Esophagus muscularis mucosa (tissue), 4 donors: Measurements from ENCODE around the gene PRKCH. TPM values are rescaled to one million over a fixed set of nuclear protein-coding genes. Genes with fewer than 3 reads are reported as not detected.

Experiments used
- DNase-seq: peaks from one replicate; pipeline ENCODE4 v3.0.0-alpha.2; 2017; ENCODE audit errors: extremely low spot score
- H3K27ac ChIP-seq, 4 donors: fragments of 200-600 bp; sonication (generic); replicated peaks in 1 of 4; 1 replicate in 3 of 4; 2 replicates in 1 of 4; pipeline ENCODE4 v1.5.1; 2016 to 2019; ENCODE audit warnings: mild to moderate bottlenecking in 1 of 4
- H3K27me3 ChIP-seq, 4 donors: fragments of 200-600 bp; sonication (generic); one replicate each; pipeline versions ENCODE4 v1.5.1 to v1.6.0; 2016 to 2019
- H3K36me3 ChIP-seq, 4 donors: fragments of 200-600 bp; sonication (generic); one replicate each; pipeline ENCODE4 v1.5.1; 2016 to 2019
- H3K4me1 ChIP-seq, 4 donors: fragments of 200-600 bp; sonication (generic); one replicate each; pipeline ENCODE4 v1.5.1; 2016 to 2019
- H3K4me3 ChIP-seq, 4 donors: fragments of 200-600 bp; sonication (generic); 1 replicate in 2 of 4; 2 replicates in 2 of 4; pipeline ENCODE4 v1.5.1; 2016 to 2019; ENCODE audit warnings: mild to moderate bottlenecking in 4 of 4, moderate library complexity in 1 of 4
- H3K9me3 ChIP-seq, 4 donors: fragments of 200-600 bp; sonication (generic); 1 replicate in 3 of 4; 2 replicates in 1 of 4; pipeline ENCODE4 v1.5.1; 2016 to 2019
- EP300 ChIP-seq: sonication (generic); formaldehyde crosslinking; IDR thresholded peaks from one replicate; pipeline ENCODE4 v1.6.1; 2017; ENCODE audit warnings: antibody characterized with exemption
- POLR2A ChIP-seq: fragments of 450-650 bp; IDR thresholded peaks from one replicate; pipeline ENCODE4 v1.6.1; 2017; ENCODE audit warnings: antibody characterized with exemption, moderate library complexity, mild to moderate bottlenecking, low read depth
- POLR2AphosphoS5 ChIP-seq, 2 donors: sonication (generic); formaldehyde crosslinking; IDR thresholded peaks; one replicate each; pipeline ENCODE4 v1.6.1; 2017; ENCODE audit warnings: antibody characterized with exemption in 2 of 2
- WGBS: methylation state at CpG from one replicate; pipeline ENCODE4 v1.1.5; 2018; 5-methylcytosine and 5-hydroxymethylcytosine counted together
- intact Hi-C: fragments of 100-400 bp; cut with DNase I; formaldehyde crosslinking; loops from one replicate; pipeline ENCODE4 v1.15.1; 2023
- total RNA-seq, 4 donors: library from RNA; depleted of rRNA; stranded (reverse); fragments of >200 nt; gene quantifications; one replicate each; pipeline versions ENCODE4 v1.1.0 to v1.2.1, GENCODE V29; 2016
- TF ChIP-seq, protein P1 (sequence below), 3 experiments: fragments of 200-600 bp in 2 of 3; fragments of 450-650 bp in 1 of 3; sonication (generic) in 2 of 3; IDR thresholded peaks; one replicate each; pipeline ENCODE4 v1.5.1; 2017 to 2019; ENCODE audit warnings: antibody characterized with exemption in 3 of 3, mild to moderate bottlenecking in 2 of 3, moderate library complexity in 1 of 3

The PRKCH gene
- total RNA-seq, 4 donors from 2014 or later: 13.3 to 67.6 (median 32.2) TPM

GRCh38 chr14:61372379-61372778, 51.0 kb downstream of the PRKCH start:
- WGBS: 90% methylated on average over 2 of the region's 2 CpGs
- peaks cover 0 to 6% (median 0%) of the 10 kb centered on the region in 4 donors for H3K36me3 ChIP-seq
- H3K4me1 ChIP-seq: peaks cover 0 to 6% (median 1%) of the 10 kb centered on the region in 4 donors
- TF ChIP-seq POLR2AphosphoS5 (IDR thresholded peaks at IDR 0.05) (no peak), EP300 (no peak), POLR2A (no peak)
- TF ChIP-seq, protein P1, sequence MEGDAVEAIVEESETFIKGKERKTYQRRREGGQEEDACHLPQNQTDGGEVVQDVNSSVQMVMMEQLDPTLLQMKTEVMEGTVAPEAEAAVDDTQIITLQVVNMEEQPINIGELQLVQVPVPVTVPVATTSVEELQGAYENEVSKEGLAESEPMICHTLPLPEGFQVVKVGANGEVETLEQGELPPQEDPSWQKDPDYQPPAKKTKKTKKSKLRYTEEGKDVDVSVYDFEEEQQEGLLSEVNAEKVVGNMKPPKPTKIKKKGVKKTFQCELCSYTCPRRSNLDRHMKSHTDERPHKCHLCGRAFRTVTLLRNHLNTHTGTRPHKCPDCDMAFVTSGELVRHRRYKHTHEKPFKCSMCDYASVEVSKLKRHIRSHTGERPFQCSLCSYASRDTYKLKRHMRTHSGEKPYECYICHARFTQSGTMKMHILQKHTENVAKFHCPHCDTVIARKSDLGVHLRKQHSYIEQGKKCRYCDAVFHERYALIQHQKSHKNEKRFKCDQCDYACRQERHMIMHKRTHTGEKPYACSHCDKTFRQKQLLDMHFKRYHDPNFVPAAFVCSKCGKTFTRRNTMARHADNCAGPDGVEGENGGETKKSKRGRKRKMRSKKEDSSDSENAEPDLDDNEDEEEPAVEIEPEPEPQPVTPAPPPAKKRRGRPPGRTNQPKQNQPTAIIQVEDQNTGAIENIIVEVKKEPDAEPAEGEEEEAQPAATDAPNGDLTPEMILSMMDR (IDR thresholded peaks at IDR 0.05): no peak
- H3K9me3 ChIP-seq: peaks cover 0 to 21% (median 17%) of the 10 kb centered on the region in 4 donors
- no peak for DNase-seq
- no peak overlapping the region for H3K27ac ChIP-seq
- no peak overlapping the region for H3K4me3 ChIP-seq
- intact Hi-C loops: no loop called here
- no peaks in the 10 kb centered on the region for H3K27me3 ChIP-seq

DNA sequence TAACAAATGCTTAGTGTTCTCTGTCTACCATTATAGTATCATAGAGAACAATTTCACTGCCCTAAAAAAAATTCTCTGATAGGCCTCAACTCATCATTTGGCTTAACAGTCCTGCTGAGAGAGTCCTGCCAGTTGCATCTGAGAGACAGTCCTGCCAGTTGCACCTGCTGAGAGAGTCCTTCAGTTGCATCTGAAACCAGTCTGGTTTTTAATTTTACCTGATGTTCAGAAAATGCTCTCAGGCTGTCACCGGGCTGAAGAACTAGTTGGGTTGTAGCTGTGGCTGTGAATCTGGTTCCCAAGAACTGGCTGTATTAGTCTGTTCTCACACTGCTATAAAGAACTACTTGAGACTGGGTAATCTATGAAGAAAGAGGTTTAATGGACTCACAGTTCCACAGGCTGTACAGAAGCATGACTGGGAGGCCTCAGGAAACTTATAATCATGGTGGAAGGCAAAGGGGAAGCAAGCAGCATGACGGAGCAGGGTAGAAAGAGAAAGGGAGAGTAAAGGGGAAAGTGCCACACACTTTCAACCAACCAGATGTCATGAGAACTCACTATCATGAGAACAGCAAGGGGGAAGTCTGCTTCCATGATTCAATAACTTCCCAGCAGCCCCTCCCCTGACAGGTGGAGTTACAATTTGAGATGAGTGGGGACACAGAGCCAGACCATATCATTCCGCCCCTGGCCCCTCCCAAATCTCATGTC, 51.6 kb downstream of the PRKCH start:
- TF ChIP-seq, protein P1 (IDR thresholded peaks at IDR 0.05): no peak
- TF ChIP-seq POLR2A (no peak), EP300 (no peak), POLR2AphosphoS5 (IDR thresholded peaks at IDR 0.05) (no peak)
- H3K27ac ChIP-seq: no peak overlapping the region
- intact Hi-C loops: no loop called here
- peaks cover 0 to 6% (median 0%) of the 10 kb centered on the region in 4 donors for H3K36me3 ChIP-seq
- 87% methylated on average over 3 of the region's 3 CpGs for WGBS
- H3K4me3 ChIP-seq: no peak overlapping the region
- DNase-seq: peak; percentile 17
- peaks cover 0 to 4% (median 1%) of the 10 kb centered on the region in 4 donors for H3K4me1 ChIP-seq
- H3K27me3 ChIP-seq: no peaks in the 10 kb centered on the region
- H3K9me3 ChIP-seq: peaks cover 0 to 21% (median 17%) of the 10 kb centered on the region in 4 donors

GRCh38 chr14:61374284-61374683, 52.9 kb downstream of the PRKCH start:
- no peak overlapping the region for H3K4me3 ChIP-seq
- peaks cover 0 to 6% (median 0%) of the 10 kb centered on the region in 4 donors for H3K36me3 ChIP-seq
- H3K4me1 ChIP-seq: no peaks in the 10 kb centered on the region
- DNase-seq: peak; percentile 3
- WGBS: 78% methylated on average over 2 of the region's 3 CpGs
- H3K27ac ChIP-seq: no peak overlapping the region
- H3K27me3 ChIP-seq: no peaks in the 10 kb centered on the region
- TF ChIP-seq, protein P1 (IDR thresholded peaks at IDR 0.05): no peak
- TF ChIP-seq EP300: no peak
- no peak for TF ChIP-seq POLR2A
- no peak for TF ChIP-seq POLR2AphosphoS5 (IDR thresholded peaks at IDR 0.05)
- peaks cover 0 to 21% (median 17%) of the 10 kb centered on the region in 4 donors for H3K9me3 ChIP-seq
- intact Hi-C loops: no loop called here

GRCh38 chr14:61375218-61375617, 53.8 kb downstream of the PRKCH start:
- WGBS: 84% methylated on average over 3 of the region's 3 CpGs
- H3K36me3 ChIP-seq: peaks cover 0 to 6% (median 0%) of the 10 kb centered on the region in 4 donors
- TF ChIP-seq, protein P1 (IDR thresholded peaks at IDR 0.05): no peak
- TF ChIP-seq POLR2AphosphoS5 (IDR thresholded peaks at IDR 0.05) (no peak), POLR2A (no peak)
- peaks cover 0 to 21% (median 17%) of the 10 kb centered on the region in 4 donors for H3K9me3 ChIP-seq
- no peak overlapping the region for H3K27ac ChIP-seq
- DNase-seq: peak; percentile 7
- intact Hi-C loops: no loop called here
- H3K4me3 ChIP-seq: no peak overlapping the region
- H3K4me1 ChIP-seq: no peaks in the 10 kb centered on the region
- H3K27me3 ChIP-seq: no peaks in the 10 kb centered on the region
